HepG2 (cell line): ENCODE measurements around the gene STK38L.

Experiments used
- FOXM1 ChIP-seq: sonication (generic); formaldehyde crosslinking; IDR thresholded peaks from 2 replicates; pipeline ENCODE4 v1.5.0; 2020; ENCODE audit warnings: missing genetic modification reagents
- ZBTB21 ChIP-seq: sonication (generic); formaldehyde crosslinking; IDR thresholded peaks from 2 replicates; pipeline ENCODE4 v1.4.0; 2020; ENCODE audit warnings: missing genetic modification reagents

GRCh38 chr12:27246774-27247173 lies 2.7 kb downstream of the STK38L start:
- TF ChIP-seq ZBTB21 (CRISPR knock-in tag) (no peak), FOXM1 (CRISPR knock-in tag) (no peak)
